ENCODE results near the gene MRPS22. TPM values are rescaled to one million over a fixed set of nuclear protein-coding genes. Genes with fewer than 3 reads are reported as not detected.
A peak's percentile ranks its signal among the peaks of the same experiment; 100 is the strongest.

The MRPS22 gene
- total and polyA plus RNA-seq, 2 of the 13 experiments (the other 11 are each of a cell fraction or from before 2014, with no cell fraction given) = 52.7 to 113 TPM

DNA sequence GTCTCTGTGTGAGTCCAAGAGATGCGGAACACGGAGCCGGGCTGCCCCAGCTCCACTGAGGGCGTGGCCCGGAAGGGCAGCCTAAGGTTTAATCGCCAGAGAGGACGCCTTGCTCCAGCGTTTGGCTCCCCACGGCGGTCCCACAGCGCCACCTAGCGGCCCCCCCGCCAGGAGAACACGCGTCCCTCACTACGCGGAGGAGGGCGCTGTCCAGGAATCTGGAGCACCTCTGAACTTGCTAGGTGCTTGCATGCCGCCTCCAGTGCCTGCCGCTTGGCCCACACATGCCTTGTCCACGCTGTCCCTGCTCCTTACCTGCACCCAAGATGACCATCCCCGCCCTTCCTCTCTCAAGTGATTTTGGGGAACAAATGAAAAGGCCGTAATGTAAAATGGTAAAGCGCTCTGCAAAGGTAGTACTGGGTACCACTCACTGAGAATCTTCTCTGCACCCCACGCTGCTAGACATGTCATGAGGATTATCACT lies 14.4 kb upstream of the MRPS22 start (continued):
- TF ChIP-seq YY1 (IDR thresholded peaks at IDR 0.05; ENCODE audit: insufficient read depth, insufficient replicate concordance, low read depth, low read length) (peak; percentile 47), NFKBIZ (CRISPR knock-in tag; IDR thresholded peaks at IDR 0.05) (no peak), ZKSCAN5 (CRISPR knock-in tag; IDR thresholded peaks at IDR 0.05) (no peak), ATRX (CRISPR knock-in tag; IDR thresholded peaks at IDR 0.05; ENCODE audit: borderline replicate concordance) (no peak), ZKSCAN8 (CRISPR knock-in tag; IDR thresholded peaks at IDR 0.05; ENCODE audit: borderline replicate concordance) (0 out of 2 replicates have a peak, but pooled peaks have one; percentile 50), IRF2 (CRISPR knock-in tag; IDR thresholded peaks at IDR 0.05) (peak; percentile 59; the same call in 1 of the 2 replicates), ZNF101 (CRISPR knock-in tag; IDR thresholded peaks at IDR 0.05; ENCODE audit: borderline replicate concordance, low read depth) (no peak), ZNF383 (CRISPR knock-in tag; IDR thresholded peaks at IDR 0.05; ENCODE audit: borderline replicate concordance) (no peak), ZBTB7B (CRISPR knock-in tag; IDR thresholded peaks at IDR 0.05) (0 out of 2 replicates have a peak, but pooled peaks have one; percentile 45), CERS6 (CRISPR knock-in tag; IDR thresholded peaks at IDR 0.05) (no peak), ZMYM4 (CRISPR knock-in tag; IDR thresholded peaks at IDR 0.05) (peak; percentile 28; the same call in 1 of the 2 replicates), THAP7 (CRISPR knock-in tag; IDR thresholded peaks at IDR 0.05) (0 out of 2 replicates have a peak, but pooled peaks have one; percentile 57), SAP130 (CRISPR knock-in tag; IDR thresholded peaks at IDR 0.05; ENCODE audit: low read depth) (0 out of 2 replicates have a peak, but pooled peaks have one; percentile 22), CBX1 (IDR thresholded peaks at IDR 0.05; ENCODE audit: low read depth) (peak; percentile 49), ZBTB33 (CRISPR knock-in tag; IDR thresholded peaks at IDR 0.05) (peak; percentile 58), ZNF598 (CRISPR knock-in tag; IDR thresholded peaks at IDR 0.05; ENCODE audit: borderline replicate concordance) (0 out of 2 replicates have a peak, but pooled peaks have one; percentile 35)
- TF ChIP-seq, protein P1, sequence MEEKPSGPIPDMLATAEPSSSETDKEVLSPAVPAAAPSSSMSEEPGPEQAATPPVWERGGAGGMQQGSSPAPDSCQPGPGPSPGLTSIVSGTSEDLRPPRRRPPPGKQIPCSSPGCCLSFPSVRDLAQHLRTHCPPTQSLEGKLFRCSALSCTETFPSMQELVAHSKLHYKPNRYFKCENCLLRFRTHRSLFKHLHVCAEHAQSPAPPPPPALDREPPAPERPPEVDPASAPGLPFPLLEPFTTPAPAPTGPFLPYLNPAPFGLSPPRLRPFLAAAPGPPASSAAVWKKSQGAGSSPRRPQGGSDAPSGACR (CRISPR knock-in tag; IDR thresholded peaks at IDR 0.05) = no peak
- TF ChIP-seq, protein P2, sequence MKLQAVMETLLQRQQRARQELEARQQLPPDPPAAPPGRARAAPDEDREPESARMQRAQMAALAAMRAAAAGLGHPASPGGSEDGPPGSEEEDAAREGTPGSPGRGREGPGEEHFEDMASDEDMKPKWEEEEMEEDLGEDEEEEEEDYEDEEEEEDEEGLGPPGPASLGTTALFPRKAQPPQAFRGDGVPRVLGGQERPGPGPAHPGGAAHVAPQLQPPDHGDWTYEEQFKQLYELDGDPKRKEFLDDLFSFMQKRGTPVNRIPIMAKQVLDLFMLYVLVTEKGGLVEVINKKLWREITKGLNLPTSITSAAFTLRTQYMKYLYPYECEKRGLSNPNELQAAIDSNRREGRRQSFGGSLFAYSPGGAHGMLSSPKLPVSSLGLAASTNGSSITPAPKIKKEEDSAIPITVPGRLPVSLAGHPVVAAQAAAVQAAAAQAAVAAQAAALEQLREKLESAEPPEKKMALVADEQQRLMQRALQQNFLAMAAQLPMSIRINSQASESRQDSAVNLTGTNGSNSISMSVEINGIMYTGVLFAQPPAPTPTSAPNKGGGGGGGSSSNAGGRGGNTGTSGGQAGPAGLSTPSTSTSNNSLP (IDR thresholded peaks at IDR 0.05; ENCODE audit: low read depth, low read length) = no peak; the same call in 1 of the 2 replicates
- TF ChIP-seq, protein P3, sequence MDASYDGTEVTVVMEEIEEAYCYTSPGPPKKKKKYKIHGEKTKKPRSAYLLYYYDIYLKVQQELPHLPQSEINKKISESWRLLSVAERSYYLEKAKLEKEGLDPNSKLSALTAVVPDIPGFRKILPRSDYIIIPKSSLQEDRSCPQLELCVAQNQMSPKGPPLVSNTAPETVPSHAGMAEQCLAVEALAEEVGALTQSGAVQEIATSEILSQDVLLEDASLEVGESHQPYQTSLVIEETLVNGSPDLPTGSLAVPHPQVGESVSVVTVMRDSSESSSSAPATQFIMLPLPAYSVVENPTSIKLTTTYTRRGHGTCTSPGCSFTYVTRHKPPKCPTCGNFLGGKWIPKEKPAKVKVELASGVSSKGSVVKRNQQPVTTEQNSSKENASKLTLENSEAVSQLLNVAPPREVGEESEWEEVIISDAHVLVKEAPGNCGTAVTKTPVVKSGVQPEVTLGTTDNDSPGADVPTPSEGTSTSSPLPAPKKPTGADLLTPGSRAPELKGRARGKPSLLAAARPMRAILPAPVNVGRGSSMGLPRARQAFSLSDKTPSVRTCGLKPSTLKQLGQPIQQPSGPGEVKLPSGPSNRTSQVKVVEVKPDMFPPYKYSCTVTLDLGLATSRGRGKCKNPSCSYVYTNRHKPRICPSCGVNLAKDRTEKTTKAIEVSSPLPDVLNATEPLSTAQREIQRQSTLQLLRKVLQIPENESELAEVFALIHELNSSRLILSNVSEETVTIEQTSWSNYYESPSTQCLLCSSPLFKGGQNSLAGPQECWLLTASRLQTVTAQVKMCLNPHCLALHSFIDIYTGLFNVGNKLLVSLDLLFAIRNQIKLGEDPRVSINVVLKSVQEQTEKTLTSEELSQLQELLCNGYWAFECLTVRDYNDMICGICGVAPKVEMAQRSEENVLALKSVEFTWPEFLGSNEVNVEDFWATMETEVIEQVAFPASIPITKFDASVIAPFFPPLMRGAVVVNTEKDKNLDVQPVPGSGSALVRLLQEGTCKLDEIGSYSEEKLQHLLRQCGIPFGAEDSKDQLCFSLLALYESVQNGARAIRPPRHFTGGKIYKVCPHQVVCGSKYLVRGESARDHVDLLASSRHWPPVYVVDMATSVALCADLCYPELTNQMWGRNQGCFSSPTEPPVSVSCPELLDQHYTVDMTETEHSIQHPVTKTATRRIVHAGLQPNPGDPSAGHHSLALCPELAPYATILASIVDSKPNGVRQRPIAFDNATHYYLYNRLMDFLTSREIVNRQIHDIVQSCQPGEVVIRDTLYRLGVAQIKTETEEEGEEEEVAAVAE (CRISPR knock-in tag; IDR thresholded peaks at IDR 0.05; ENCODE audit: borderline replicate concordance) = peak; percentile 50; the same call in 1 of the 2 replicates

All from HepG2 (cell line).